Uterus (tissue), 4 donors: Measurements from ENCODE around the gene CHST5. TPM values are rescaled to one million over a fixed set of nuclear protein-coding genes. Genes with fewer than 3 reads are reported as not detected.

Experiments
- DNase-seq, 2 donors: peaks; one replicate each; pipeline ENCODE4 v3.0.0-alpha.2; 2019 to 2020
- H3K27ac ChIP-seq, 2 donors: fragments of 200-600 bp; sonication (generic); 1 replicate in 1 of 2; 2 replicates in 1 of 2; pipeline ENCODE4 v1.5.1; 2016 to 2018
- H3K27me3 ChIP-seq, 2 donors: fragments of 200-600 bp; sonication (generic); one replicate each; pipeline ENCODE4 v1.5.1; 2018 to 2019; ENCODE audit warnings: control low read depth in 1 of 2
- H3K36me3 ChIP-seq, 2 donors: fragments of 200-600 bp; sonication (generic); one replicate each; pipeline ENCODE4 v1.5.1; 2019; ENCODE audit warnings: control low read depth in 1 of 2
- H3K4me1 ChIP-seq, 2 donors: fragments of 200-600 bp; sonication (generic); one replicate each; pipeline ENCODE4 v1.5.1; 2018 to 2019; ENCODE audit warnings: control low read depth in 1 of 2
- H3K4me3 ChIP-seq, 2 donors: fragments of 200-600 bp; sonication (generic); 1 replicate in 1 of 2; 2 replicates in 1 of 2; pipeline ENCODE4 v1.5.1; 2018 to 2019; ENCODE audit warnings: mild to moderate bottlenecking in 1 of 2
- H3K9me3 ChIP-seq, 2 donors: fragments of 200-600 bp; sonication (generic); one replicate each; pipeline ENCODE4 v1.5.1; 2019; ENCODE audit warnings: control low read depth in 1 of 2
- POLR2A ChIP-seq, 2 donors: fragments of 450-650 bp; IDR thresholded peaks; one replicate each; pipeline ENCODE4 v1.6.1; 2016; ENCODE audit warnings: antibody characterized with exemption in 2 of 2, mild to moderate bottlenecking in 1 of 2, moderate library complexity in 1 of 2
- intact Hi-C: fragments of 100-400 bp; cut with DNase I; formaldehyde crosslinking; loops from one replicate; pipeline ENCODE4 v1.15.1; 2023; ENCODE audit warnings: low total_unique reads
- total RNA-seq, 4 donors: library from RNA; depleted of rRNA in 3 of 4; stranded (reverse); fragments of >200 nt in 3 of 4; gene quantifications; one replicate each; pipeline versions ENCODE4 v1.1.0 to v1.2.4, GENCODE V29; 2014 to 2023
- TF ChIP-seq, protein P1 (sequence below), 4 experiments: fragments of 200-600 bp in 2 of 4; fragments of 450-650 bp in 2 of 4; sonication (generic) in 2 of 4; IDR thresholded peaks; one replicate each; pipeline ENCODE4 v1.5.1; 2016 to 2019; ENCODE audit warnings: antibody characterized with exemption in 4 of 4, mild to moderate bottlenecking in 2 of 4, moderate library complexity in 1 of 4
- donor health status: DM: yes; HTN: yes; CAD: no.

The CHST5 gene
- total RNA-seq, 4 donors from 2014 or later = 1.0 to 2.0 TPM; not detected in 2

DNA sequence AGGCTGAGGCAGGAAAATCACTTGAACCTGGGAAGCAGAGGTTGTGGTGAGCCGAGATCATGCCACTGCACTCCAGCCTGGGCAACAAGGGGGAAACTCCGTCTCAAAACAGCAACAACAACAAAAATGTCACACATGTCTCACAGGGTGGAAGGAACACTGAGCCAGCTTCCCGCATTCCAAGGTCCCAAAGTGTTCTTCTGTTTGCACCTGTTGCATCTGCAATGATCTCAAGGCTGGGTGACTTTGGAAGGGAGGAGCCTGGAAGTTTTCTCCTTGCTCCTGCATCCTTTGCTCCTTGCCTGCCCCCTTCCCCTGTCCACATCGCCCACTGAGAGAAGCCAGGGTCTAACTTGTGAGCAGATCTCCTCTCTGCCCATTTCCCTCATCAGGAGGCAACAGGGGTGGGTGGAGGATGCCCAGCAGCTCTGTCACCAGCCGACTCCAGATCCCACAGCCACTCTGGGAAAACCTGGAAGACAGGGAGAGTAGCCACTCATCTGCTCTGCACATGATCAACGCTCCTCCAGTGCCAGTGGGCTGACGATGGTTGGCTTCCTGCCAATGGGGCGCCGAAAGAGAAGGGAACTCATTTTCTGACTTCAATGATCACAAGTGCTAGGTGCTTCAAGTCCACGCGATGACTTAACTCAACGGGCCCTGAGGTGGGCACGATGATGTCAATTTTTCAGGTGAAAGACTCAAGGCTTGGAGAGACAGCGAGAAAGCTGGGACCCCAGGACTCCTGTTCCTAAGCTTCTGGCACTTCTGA is 53.3 kb downstream of the CHST5 start:
- TF ChIP-seq, protein P1, sequence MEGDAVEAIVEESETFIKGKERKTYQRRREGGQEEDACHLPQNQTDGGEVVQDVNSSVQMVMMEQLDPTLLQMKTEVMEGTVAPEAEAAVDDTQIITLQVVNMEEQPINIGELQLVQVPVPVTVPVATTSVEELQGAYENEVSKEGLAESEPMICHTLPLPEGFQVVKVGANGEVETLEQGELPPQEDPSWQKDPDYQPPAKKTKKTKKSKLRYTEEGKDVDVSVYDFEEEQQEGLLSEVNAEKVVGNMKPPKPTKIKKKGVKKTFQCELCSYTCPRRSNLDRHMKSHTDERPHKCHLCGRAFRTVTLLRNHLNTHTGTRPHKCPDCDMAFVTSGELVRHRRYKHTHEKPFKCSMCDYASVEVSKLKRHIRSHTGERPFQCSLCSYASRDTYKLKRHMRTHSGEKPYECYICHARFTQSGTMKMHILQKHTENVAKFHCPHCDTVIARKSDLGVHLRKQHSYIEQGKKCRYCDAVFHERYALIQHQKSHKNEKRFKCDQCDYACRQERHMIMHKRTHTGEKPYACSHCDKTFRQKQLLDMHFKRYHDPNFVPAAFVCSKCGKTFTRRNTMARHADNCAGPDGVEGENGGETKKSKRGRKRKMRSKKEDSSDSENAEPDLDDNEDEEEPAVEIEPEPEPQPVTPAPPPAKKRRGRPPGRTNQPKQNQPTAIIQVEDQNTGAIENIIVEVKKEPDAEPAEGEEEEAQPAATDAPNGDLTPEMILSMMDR (IDR thresholded peaks at IDR 0.05) = no peak
- no peak for TF ChIP-seq POLR2A (IDR thresholded peaks at IDR 0.05)
- no peaks in the 10 kb centered on the region for H3K9me3 ChIP-seq
- no peak overlapping the region for H3K4me3 ChIP-seq
- H3K27me3 ChIP-seq = no peaks in the 10 kb centered on the region
- H3K36me3 ChIP-seq = no peaks in the 10 kb centered on the region
- no peaks in the 10 kb centered on the region for H3K4me1 ChIP-seq
- no peak overlapping the region for H3K27ac ChIP-seq
- no peak for DNase-seq
- intact Hi-C loops = no loop called here

DNA sequence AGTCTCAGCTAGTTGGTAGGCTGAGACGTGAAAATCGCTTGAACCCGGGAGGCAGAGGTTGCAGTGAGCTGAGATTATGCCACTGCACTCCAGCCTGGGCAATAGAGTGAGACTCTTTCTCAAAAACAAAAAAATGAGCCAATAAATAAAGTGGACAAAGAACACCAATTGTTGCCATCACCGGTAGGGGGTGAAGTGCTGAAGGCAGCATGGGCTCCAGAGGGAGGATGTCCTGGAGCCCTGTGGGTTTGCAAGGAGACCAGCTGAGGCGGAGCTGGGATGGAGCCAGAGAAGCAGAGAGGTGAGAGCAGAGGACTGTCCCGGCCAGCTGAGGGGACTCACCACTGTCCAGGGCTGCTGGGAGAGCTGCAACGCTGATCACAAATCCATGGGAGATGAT is 54.4 kb downstream of the CHST5 start:
- DNase-seq = no peak
- Histone ChIP-seq H3K27me3 (no peaks in the 10 kb centered on the region), H3K36me3 (no peaks in the 10 kb centered on the region), H3K4me1 (no peaks in the 10 kb centered on the region), H3K9me3 (no peaks in the 10 kb centered on the region), H3K4me3 (no peak overlapping the region), H3K27ac (no peak overlapping the region)
- intact Hi-C loops = no loop called here
- no peak for TF ChIP-seq POLR2A (IDR thresholded peaks at IDR 0.05)
- TF ChIP-seq, protein P1 (IDR thresholded peaks at IDR 0.05) = no peak

DNA sequence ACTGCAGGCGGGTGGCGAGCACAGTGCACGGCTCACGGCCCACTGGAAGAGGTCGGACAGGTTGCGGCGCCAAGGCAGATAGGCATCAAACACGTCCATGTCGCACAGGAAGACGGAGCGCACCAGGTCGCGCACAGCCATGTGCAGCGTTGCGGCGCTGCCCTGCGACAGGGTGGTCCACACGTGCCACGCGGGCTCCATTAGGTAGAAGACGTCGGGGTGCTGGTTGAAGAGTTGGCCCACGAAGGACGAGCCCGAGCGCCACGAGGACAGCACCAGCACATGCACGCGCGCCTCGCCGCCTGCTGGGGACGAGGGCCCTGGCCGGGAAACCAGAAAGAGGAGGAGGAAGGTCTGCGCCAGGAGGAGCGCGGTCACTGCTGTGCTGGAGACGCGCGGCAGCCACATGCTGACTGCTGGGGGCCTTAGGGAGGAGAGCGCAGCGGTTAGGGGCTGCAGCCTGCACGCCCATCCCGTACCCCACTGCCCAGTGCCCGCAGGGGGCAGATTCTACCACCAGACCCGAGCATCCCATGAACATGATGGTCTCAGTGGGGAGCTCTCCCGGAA is 56.4 kb downstream of the CHST5 start:
- no peaks in the 10 kb centered on the region for H3K36me3 ChIP-seq
- no peak for DNase-seq
- no peak for TF ChIP-seq POLR2A (IDR thresholded peaks at IDR 0.05)
- TF ChIP-seq, protein P1 (IDR thresholded peaks at IDR 0.05) = no peak
- H3K4me1 ChIP-seq = no peaks in the 10 kb centered on the region
- no peaks in the 10 kb centered on the region for H3K27me3 ChIP-seq
- no peaks in the 10 kb centered on the region for H3K9me3 ChIP-seq
- no peak overlapping the region for H3K27ac ChIP-seq
- no peak overlapping the region for H3K4me3 ChIP-seq
- intact Hi-C loops = loop anchor here (10.0 kb wide), 1 partner anchor 275 kb away; no protein-coding TSS in a partner anchor

Other genes starting within 250 kb of the CHST5 start
- gene CFDP1, start 102.6 kb downstream of the CHST5 start, total RNA-seq = 10 to 100 TPM; 22.3 to 90.8 (median 73.4) TPM
- 10 to 100 TPM in 3 of 4 donors, 1 to 10 TPM in 1; 10.0 to 69.5 (median 21.4) TPM for gene TMEM170A, start 71.4 kb downstream of the CHST5 start, total RNA-seq
- 1 to 10 TPM in 1 of 4 donors, under 1 TPM in 1, not detected in 2; 0.52 to 4.4 TPM for gene CHST6, start 40.7 kb downstream of the CHST5 start, total RNA-seq
- gene TMEM231, start 20.1 kb upstream of the CHST5 start, total RNA-seq = 10 to 100 TPM in 3 of 4 donors, 1 to 10 TPM in 1; 5.1 to 21.8 (median 15.2) TPM
- gene GABARAPL2, start 30.3 kb upstream of the CHST5 start, total RNA-seq = 10 to 100 TPM; 19.0 to 95.9 (median 79.5) TPM
- gene ADAT1, start 87.2 kb upstream of the CHST5 start, total RNA-seq = 10 to 100 TPM; 21.8 to 72.2 (median 46.5) TPM
- gene KARS1, start 111.6 kb upstream of the CHST5 start, total RNA-seq = 100 to 1,000 TPM in 1 of 4 donors, 10 to 100 TPM in 3; 51.8 to 101 (median 87.1) TPM
- gene TERF2IP, start 111.7 kb upstream of the CHST5 start, total RNA-seq = 10 to 100 TPM; 29.5 to 74.5 (median 50.0) TPM
- not detected for gene CPHXL2, start 140.9 kb upstream of the CHST5 start, total RNA-seq
- not detected for gene DUXB, start 165.4 kb upstream of the CHST5 start, total RNA-seq
- gene CPHXL, start 190.4 kb upstream of the CHST5 start, total RNA-seq = not detected